Upper lobe of left lung (tissue), 4 donors: ENCODE results near the gene CEP131.

ENCODE experiments used
- EP300 ChIP-seq, 4 donors: sonication (generic); formaldehyde crosslinking; IDR thresholded peaks; one replicate each; pipeline ENCODE4 v1.5.1; 2017; ENCODE audit warnings: antibody characterized with exemption in 4 of 4, control low read depth in 2 of 4
- POLR2A ChIP-seq, 4 donors: fragments of 450-650 bp; IDR thresholded peaks; one replicate each; pipeline ENCODE4 v1.5.1; 2016 to 2017; ENCODE audit warnings: antibody characterized with exemption in 4 of 4, mild to moderate bottlenecking in 2 of 4
- TF ChIP-seq, protein P1 (sequence below), 6 experiments: fragments of 450-650 bp in 4 of 6; fragments of 200-600 bp in 2 of 6; sonication (generic) in 2 of 6; IDR thresholded peaks; one replicate each; pipeline ENCODE4 v1.5.1; 2016 to 2019; ENCODE audit warnings: antibody characterized with exemption in 6 of 6

DNA sequence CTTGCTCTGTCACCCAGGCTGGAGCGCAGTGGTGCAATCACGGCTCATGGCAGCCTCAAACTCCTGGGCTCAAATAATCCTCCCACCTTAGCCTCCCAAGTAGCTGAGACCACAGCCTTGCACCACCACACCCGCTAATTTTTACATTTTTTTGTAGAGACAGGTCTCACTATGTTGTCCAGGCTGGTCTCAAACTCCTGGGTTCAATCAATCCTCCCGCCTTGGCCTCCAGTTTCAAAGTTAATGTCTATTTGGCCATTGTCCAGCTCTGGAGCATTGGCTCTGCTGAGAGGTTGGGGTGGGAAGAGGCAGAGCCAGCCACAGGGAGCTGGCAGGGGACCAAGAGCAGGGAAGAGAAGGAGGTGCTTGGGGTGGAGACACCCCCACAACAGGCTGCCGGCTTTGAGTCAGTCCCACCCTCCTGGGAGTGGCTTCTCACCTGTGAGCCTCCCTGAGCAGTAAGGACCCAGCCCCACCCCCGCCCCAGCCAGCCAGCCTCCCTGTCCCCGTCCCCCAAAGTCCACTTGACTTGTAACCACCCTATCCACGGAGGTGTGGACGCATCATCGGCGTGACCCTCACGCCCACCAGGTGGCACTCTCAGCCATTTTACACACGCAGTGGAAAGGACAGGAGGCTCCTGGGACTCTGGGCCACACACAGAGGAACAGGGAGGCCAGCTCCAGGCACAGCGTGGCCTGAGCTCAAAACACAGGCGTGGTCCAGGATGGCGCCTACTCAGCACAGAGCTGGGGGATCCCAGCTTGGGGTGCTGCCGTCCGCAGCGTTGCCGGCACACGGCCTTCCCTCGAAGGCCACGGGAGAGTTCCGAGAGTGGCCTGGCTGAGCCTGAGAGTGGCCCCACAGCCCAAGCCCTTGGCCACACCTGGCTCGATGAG, 80.2 kb downstream of the CEP131 start:
- TF ChIP-seq, protein P1, sequence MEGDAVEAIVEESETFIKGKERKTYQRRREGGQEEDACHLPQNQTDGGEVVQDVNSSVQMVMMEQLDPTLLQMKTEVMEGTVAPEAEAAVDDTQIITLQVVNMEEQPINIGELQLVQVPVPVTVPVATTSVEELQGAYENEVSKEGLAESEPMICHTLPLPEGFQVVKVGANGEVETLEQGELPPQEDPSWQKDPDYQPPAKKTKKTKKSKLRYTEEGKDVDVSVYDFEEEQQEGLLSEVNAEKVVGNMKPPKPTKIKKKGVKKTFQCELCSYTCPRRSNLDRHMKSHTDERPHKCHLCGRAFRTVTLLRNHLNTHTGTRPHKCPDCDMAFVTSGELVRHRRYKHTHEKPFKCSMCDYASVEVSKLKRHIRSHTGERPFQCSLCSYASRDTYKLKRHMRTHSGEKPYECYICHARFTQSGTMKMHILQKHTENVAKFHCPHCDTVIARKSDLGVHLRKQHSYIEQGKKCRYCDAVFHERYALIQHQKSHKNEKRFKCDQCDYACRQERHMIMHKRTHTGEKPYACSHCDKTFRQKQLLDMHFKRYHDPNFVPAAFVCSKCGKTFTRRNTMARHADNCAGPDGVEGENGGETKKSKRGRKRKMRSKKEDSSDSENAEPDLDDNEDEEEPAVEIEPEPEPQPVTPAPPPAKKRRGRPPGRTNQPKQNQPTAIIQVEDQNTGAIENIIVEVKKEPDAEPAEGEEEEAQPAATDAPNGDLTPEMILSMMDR (IDR thresholded peaks at IDR 0.05), result peak; percentile 64 to 83 (median 76)
- TF ChIP-seq POLR2A (IDR thresholded peaks at IDR 0.05) (no peak), EP300 (IDR thresholded peaks at IDR 0.05) (no peak)
